Retinal pigment epithelial cell (primary cell): ENCODE measurements around the gene SIGLEC14.

Source experiments
- DNase-seq: peaks from one replicate; pipeline ENCODE4 v3.0.0-alpha.2; 2010; ENCODE audit warnings: low read depth
- H3K4me3 ChIP-seq: 2 replicates; pipeline ENCODE4 v1.5.1; 2011; ENCODE audit warnings: mild to moderate bottlenecking, low read length, control low read depth, moderate library complexity
- CTCF ChIP-seq: conservative IDR thresholded peaks from 2 replicates; pipeline ENCODE4 v1.5.1; 2011; ENCODE audit warnings: low read depth, low read length, control low read depth, inconsistent platforms

The SIGLEC14 gene

GRCh38 chr19:51593138-51593890 is 53.3 kb downstream of the SIGLEC14 start:
- no peak for DNase-seq
- peak overlapping the region; percentile 58 for H3K4me3 ChIP-seq
- TF ChIP-seq CTCF = no peak
